HAP-1 (cell line): ENCODE measurements around the gene SCFD2.
"Not testable (repeated sequence)": the region's sequence is repeated elsewhere in the genome, so short reads cannot be mapped to it uniquely, and the experiment has no call there.

Experiments used
- DNase-seq, 2 experiments: peaks; one replicate each; pipeline ENCODE4 v3.0.0-alpha.2; 2016 to 2020; ENCODE audit warnings: low spot score in 2 of 2
- H3K27me3 ChIP-seq: fragments of 250-450 bp; sonication (Bioruptor Pico); 2 replicates; pipeline ENCODE4 v1.5.1; 2020; ENCODE audit warnings: low read depth, mild to moderate bottlenecking, moderate library complexity
- H3K36me3 ChIP-seq: fragments of 250-450 bp; sonication (Bioruptor Pico); replicated peaks from 2 replicates; pipeline ENCODE4 v1.5.1; 2020; ENCODE audit warnings: mild to moderate bottlenecking
- H3K4me1 ChIP-seq: fragments of 250-450 bp; sonication (Bioruptor Pico); 2 replicates; pipeline ENCODE4 v1.5.1; 2020; ENCODE audit warnings: mild to moderate bottlenecking
- H3K4me3 ChIP-seq: fragments of 250-450 bp; sonication (Bioruptor Pico); 2 replicates; pipeline ENCODE4 v1.5.1; 2020; ENCODE audit warnings: mild to moderate bottlenecking, moderate library complexity
- H3K9me3 ChIP-seq: fragments of 250-450 bp; sonication (Bioruptor Pico); 2 replicates; pipeline ENCODE4 v1.5.1; 2020; ENCODE audit warnings: mild to moderate bottlenecking, moderate library complexity
- in situ Hi-C: fragments of 300-500 bp; cut with MboI; formaldehyde crosslinking; loops from 3 replicates; pipeline ENCODE4 v1.14.3; 2020; ENCODE audit warnings: low sequenced_read_pairs, inconsistent platforms, mixed read lengths

SCFD2 gene

GRCh38 chr4:53061091-53061850 lies 304.6 kb downstream of the SCFD2 start:
- Histone ChIP-seq H3K4me1 (peaks cover 34% of the 10 kb centered on the region), H3K4me3 (no peak overlapping the region), H3K36me3 (no peaks in the 10 kb centered on the region), H3K27me3 (no peaks in the 10 kb centered on the region), H3K9me3 (no peaks in the 10 kb centered on the region)
- in situ Hi-C loops = no loop called here
- DNase-seq = no peak

GRCh38 chr4:53060278-53060677 lies 305.6 kb downstream of the SCFD2 start:
- H3K36me3 ChIP-seq = no peaks in the 10 kb centered on the region
- H3K4me3 ChIP-seq = no peak overlapping the region
- H3K9me3 ChIP-seq = no peaks in the 10 kb centered on the region
- in situ Hi-C loops = no loop called here
- no peak for DNase-seq
- H3K27me3 ChIP-seq = no peaks in the 10 kb centered on the region
- peaks cover 30% of the 10 kb centered on the region for H3K4me1 ChIP-seq

GRCh38 chr4:53059871-53060270 lies 306.0 kb downstream of the SCFD2 start:
- no peak overlapping the region for H3K4me3 ChIP-seq
- H3K27me3 ChIP-seq = no peaks in the 10 kb centered on the region
- in situ Hi-C loops = no loop called here
- H3K4me1 ChIP-seq = peaks cover 27% of the 10 kb centered on the region
- no peaks in the 10 kb centered on the region for H3K9me3 ChIP-seq
- no peak for DNase-seq
- H3K36me3 ChIP-seq = no peaks in the 10 kb centered on the region

GRCh38 chr4:53059256-53059655 lies 306.6 kb downstream of the SCFD2 start:
- no peak overlapping the region for H3K4me3 ChIP-seq
- no peaks in the 10 kb centered on the region for H3K9me3 ChIP-seq
- DNase-seq = no peak
- no peaks in the 10 kb centered on the region for H3K27me3 ChIP-seq
- H3K4me1 ChIP-seq = peaks cover 25% of the 10 kb centered on the region
- in situ Hi-C loops = no loop called here
- H3K36me3 ChIP-seq = no peaks in the 10 kb centered on the region

GRCh38 chr4:53057679-53058078 lies 308.2 kb downstream of the SCFD2 start:
- Histone ChIP-seq H3K4me3 (no peak overlapping the region), H3K9me3 (no peaks in the 10 kb centered on the region), H3K36me3 (no peaks in the 10 kb centered on the region), H3K4me1 (peaks cover 14% of the 10 kb centered on the region), H3K27me3 (no peaks in the 10 kb centered on the region)
- no peak for DNase-seq
- in situ Hi-C loops = no loop called here

- H3K36me3 ChIP-seq, H3K4me1 ChIP-seq, H3K9me3 ChIP-seq, H3K27me3 ChIP-seq, DNase-seq, H3K4me3 ChIP-seq, in situ Hi-C loops: not testable (repeated sequence)
These were observed 308.8 kb downstream of the SCFD2 start for GRCh38 chr4:53057108-53057507.

- peaks cover 5% of the 10 kb centered on the region for H3K4me1 ChIP-seq
- H3K9me3 ChIP-seq = no peaks in the 10 kb centered on the region
- no peaks in the 10 kb centered on the region for H3K36me3 ChIP-seq
- no peaks in the 10 kb centered on the region for H3K27me3 ChIP-seq
- DNase-seq = peak; percentile 36 to 40
- H3K4me3 ChIP-seq = no peak overlapping the region
- in situ Hi-C loops = no loop called here
These were observed 310.0 kb downstream of the SCFD2 start for GRCh38 chr4:53055716-53056403.

GRCh38 chr4:53055274-53055673 lies 310.6 kb downstream of the SCFD2 start:
- H3K27me3 ChIP-seq = no peaks in the 10 kb centered on the region
- peaks cover 5% of the 10 kb centered on the region for H3K4me1 ChIP-seq
- no peak overlapping the region for H3K4me3 ChIP-seq
- H3K9me3 ChIP-seq = no peaks in the 10 kb centered on the region
- no peak for DNase-seq
- in situ Hi-C loops = no loop called here
- no peaks in the 10 kb centered on the region for H3K36me3 ChIP-seq

- no peak overlapping the region for H3K4me3 ChIP-seq
- in situ Hi-C loops = no loop called here
- DNase-seq = no peak
These were observed 315.5 kb downstream of the SCFD2 start for GRCh38 chr4:53050361-53050774.

GRCh38 chr4:53049528-53049927 lies 316.3 kb downstream of the SCFD2 start:
- H3K27me3 ChIP-seq = no peaks in the 10 kb centered on the region
- no peaks in the 10 kb centered on the region for H3K36me3 ChIP-seq
- no peaks in the 10 kb centered on the region for H3K4me1 ChIP-seq
- no peak for DNase-seq
- H3K4me3 ChIP-seq = no peak overlapping the region
- H3K9me3 ChIP-seq = no peaks in the 10 kb centered on the region
- in situ Hi-C loops = no loop called here

More at GRCh38 chr4:53050361-53050774, 315.5 kb downstream of the SCFD2 start:
- Histone ChIP-seq H3K27me3 (no peaks in the 10 kb centered on the region), H3K4me1 (no peaks in the 10 kb centered on the region), H3K36me3 (no peaks in the 10 kb centered on the region), H3K9me3 (no peaks in the 10 kb centered on the region)

- no peaks in the 10 kb centered on the region for H3K36me3 ChIP-seq
- in situ Hi-C loops = no loop called here
These were observed 321.3 kb downstream of the SCFD2 start for GRCh38 chr4:53044651-53044960.

GRCh38 chr4:53043891-53044650 lies 321.8 kb downstream of the SCFD2 start:
- Histone ChIP-seq H3K36me3 (no peaks in the 10 kb centered on the region), H3K27me3 (no peaks in the 10 kb centered on the region), H3K4me1 (no peaks in the 10 kb centered on the region), H3K9me3 (no peaks in the 10 kb centered on the region), H3K4me3 (no peak overlapping the region)
- in situ Hi-C loops = no loop called here
- DNase-seq = no peak

More at GRCh38 chr4:53044651-53044960, 321.3 kb downstream of the SCFD2 start:
- Histone ChIP-seq H3K4me3 (no peak overlapping the region), H3K4me1 (no peaks in the 10 kb centered on the region), H3K9me3 (no peaks in the 10 kb centered on the region), H3K27me3 (no peaks in the 10 kb centered on the region)
- DNase-seq = no peak

- no peak overlapping the region for H3K4me3 ChIP-seq
- no peaks in the 10 kb centered on the region for H3K4me1 ChIP-seq
- no peaks in the 10 kb centered on the region for H3K36me3 ChIP-seq
- H3K27me3 ChIP-seq = no peaks in the 10 kb centered on the region
- DNase-seq = no peak
- in situ Hi-C loops = no loop called here
- H3K9me3 ChIP-seq = no peaks in the 10 kb centered on the region
These were observed 322.8 kb downstream of the SCFD2 start for GRCh38 chr4:53043055-53043454.

- H3K4me1 ChIP-seq = no peaks in the 10 kb centered on the region
- no peaks in the 10 kb centered on the region for H3K27me3 ChIP-seq
- in situ Hi-C loops = no loop called here
- DNase-seq = no peak
- H3K36me3 ChIP-seq = no peaks in the 10 kb centered on the region
- H3K9me3 ChIP-seq = no peaks in the 10 kb centered on the region
- no peak overlapping the region for H3K4me3 ChIP-seq
These were observed 325.0 kb downstream of the SCFD2 start for GRCh38 chr4:53040851-53041250.
